IMR-90 (cell line): ENCODE data around the gene TFAP2E. TPM values are rescaled to one million over a fixed set of nuclear protein-coding genes. Genes with fewer than 3 reads are reported as not detected.
A peak's percentile ranks its signal among the peaks of the same experiment; 100 is the strongest.

Source experiments
- ATAC-seq: fragments of 200-7000 bp; cut with Tn5 transposase; 2 replicates; pipeline ENCODE4 v1.9.1; 2020; ENCODE audit warnings: low read depth, mild to moderate bottlenecking, moderate library complexity
- BruUV-seq: library from RNA; stranded (reverse); fragments of 400-500 nt; replicated peaks from 2 replicates; lab custom pipeline; 2021; lab: Mats Ljungman, UMichigan
- CTCF ChIA-PET: fragments of 300-600 bp; formaldehyde crosslinking; extraction: SDS; loops from one replicate; lab custom pipeline; 2021; ENCODE audit warnings: antibody characterized with exemption; lab: Yijun Ruan, JAX
- POLR2A ChIA-PET: fragments of 300-600 bp; sonication (Branson Sonifier 250); formaldehyde crosslinking; loops from one replicate; lab custom pipeline; 2022; ENCODE audit warnings: antibody characterized with exemption; ENCODE audit not compliant: unreplicated experiment; lab: Charles Lee
- DNase-seq: peaks from one replicate; pipeline ENCODE4 v3.0.0; 2013
- H2AFZ ChIP-seq: replicated peaks from 2 replicates; pipeline ENCODE3; 2013; ENCODE audit warnings: low read length, mild to moderate bottlenecking; ENCODE audit not compliant: poor library complexity
- H2AK5ac ChIP-seq: 2 replicates; pipeline ENCODE4 v1.6.1; 2013; ENCODE audit warnings: low read depth, low read length, inconsistent platforms
- H2AK9ac ChIP-seq: replicated peaks from 2 replicates; pipeline ENCODE3; 2013; ENCODE audit warnings: mild to moderate bottlenecking, low read depth, low read length, moderate library complexity; ENCODE audit not compliant: poor library complexity
- H2BK120ac ChIP-seq: 2 replicates; pipeline ENCODE4 v1.6.1; 2013; ENCODE audit warnings: low read depth, low read length, inconsistent platforms
- H2BK15ac ChIP-seq: 3 replicates; pipeline ENCODE4 v1.6.1; 2013; ENCODE audit warnings: low read depth, low read length, inconsistent platforms
- H2BK20ac ChIP-seq: 2 replicates; pipeline ENCODE4 v1.6.1; 2013; ENCODE audit warnings: low read depth, mild to moderate bottlenecking, inconsistent platforms, low read length, moderate library complexity
- H2BK5ac ChIP-seq: 2 replicates; pipeline ENCODE4 v1.6.1; 2013; ENCODE audit warnings: mild to moderate bottlenecking, low read depth, low read length, inconsistent platforms; ENCODE audit not compliant: poor library complexity, severe bottlenecking
- H3K14ac ChIP-seq: replicated peaks from 2 replicates; pipeline ENCODE4 v1.6.1; 2013; ENCODE audit warnings: low read depth, low read length, inconsistent platforms
- H3K18ac ChIP-seq: 2 replicates; pipeline ENCODE4 v1.6.1; 2013; ENCODE audit warnings: low read depth, low read length, control low read depth
- H3K23ac ChIP-seq: 2 replicates; pipeline ENCODE4 v1.6.1; 2013; ENCODE audit warnings: low read depth, low read length, inconsistent platforms
- H3K27ac ChIP-seq: 2 replicates; pipeline ENCODE4 v1.5.1; 2013; ENCODE audit warnings: mild to moderate bottlenecking, control low read depth, low read length; ENCODE audit not compliant: insufficient read depth
- H3K27me3 ChIP-seq: 2 replicates; pipeline ENCODE4 v1.6.1; 2013; ENCODE audit warnings: low read length; ENCODE audit not compliant: control insufficient read depth, insufficient read depth
- H3K36me3 ChIP-seq: 2 replicates; pipeline ENCODE4 v1.6.1; 2013; ENCODE audit warnings: low read length, mixed read lengths; ENCODE audit not compliant: control insufficient read depth, insufficient read depth
- H3K4ac ChIP-seq: 2 replicates; pipeline ENCODE4 v1.6.1; 2013; ENCODE audit warnings: low read depth, low read length, inconsistent platforms
- H3K4me1 ChIP-seq: 2 replicates; pipeline ENCODE4 v1.6.1; 2013; ENCODE audit warnings: low read length, mixed read lengths; ENCODE audit not compliant: control insufficient read depth, insufficient read depth
- H3K4me2 ChIP-seq: 2 replicates; pipeline ENCODE4 v1.6.1; 2013; ENCODE audit warnings: low read depth, mild to moderate bottlenecking, control low read depth, low read length, moderate library complexity
- H3K4me3 ChIP-seq: 2 replicates; pipeline ENCODE4 v1.5.1; 2013; ENCODE audit warnings: low read depth, mild to moderate bottlenecking, control low read depth, low read length, moderate library complexity; ENCODE audit not compliant: insufficient read depth
- H3K56ac ChIP-seq: 2 replicates; pipeline ENCODE4 v1.6.1; 2013; ENCODE audit warnings: low read length, inconsistent platforms; ENCODE audit not compliant: insufficient read depth; ENCODE audit errors: extremely low read depth
- H3K79me1 ChIP-seq, 2 experiments: 2 replicates each; pipeline ENCODE4 v1.6.1; 2013; ENCODE audit warnings: low read length in 2 of 2, inconsistent platforms in 1 of 2, low read depth in 1 of 2
- H3K9ac ChIP-seq: 2 replicates; pipeline ENCODE4 v1.6.1; 2013; ENCODE audit warnings: low read depth, low read length, control low read depth
- H3K9me1 ChIP-seq: 2 replicates; pipeline ENCODE4 v1.6.1; 2013; ENCODE audit warnings: low read length, inconsistent platforms; ENCODE audit not compliant: insufficient read depth
- H3K9me3 ChIP-seq: 2 replicates; pipeline ENCODE4 v1.6.1; 2013; ENCODE audit warnings: low read length; ENCODE audit not compliant: control insufficient read depth, insufficient read depth
- H4K20me1 ChIP-seq: 2 replicates; pipeline ENCODE4 v1.6.1; 2013; ENCODE audit warnings: low read length, inconsistent platforms; ENCODE audit not compliant: insufficient read depth
- H4K5ac ChIP-seq: 2 replicates; pipeline ENCODE4 v1.6.1; 2013; ENCODE audit warnings: mild to moderate bottlenecking, low read depth, low read length, control low read depth
- H4K8ac ChIP-seq, 2 experiments: 2 replicates each; pipeline ENCODE4 v1.6.1; 2013; ENCODE audit warnings: low read depth in 2 of 2, low read length in 2 of 2, control low read depth in 1 of 2, inconsistent platforms in 1 of 2
- H4K91ac ChIP-seq: 2 replicates; pipeline ENCODE4 v1.6.1; 2013; ENCODE audit warnings: low read depth, low read length, inconsistent platforms; ENCODE audit not compliant: insufficient read depth
- BHLHE40 ChIP-seq: fragments of 150-350 bp; IDR thresholded peaks from 2 replicates; pipeline ENCODE4 v1.6.1; 2016; ENCODE audit warnings: mild to moderate bottlenecking, low read depth, low read length
- CEBPB ChIP-seq: IDR thresholded peaks from 2 replicates; pipeline ENCODE4 v1.6.1; 2012; ENCODE audit warnings: low read depth, low read length, improper control_type of control experiment
- FOS ChIP-seq: fragments of 150-350 bp; IDR thresholded peaks from 2 replicates; pipeline ENCODE4 v1.6.1; 2016; ENCODE audit warnings: low read depth, low read length
- MAFK ChIP-seq: IDR thresholded peaks from 2 replicates; pipeline ENCODE4 v1.6.1; 2012; ENCODE audit warnings: low read depth, low read length, improper control_type of control experiment
- MAZ ChIP-seq: IDR thresholded peaks from 2 replicates; pipeline ENCODE4 v1.6.1; 2012; ENCODE audit warnings: low read depth, mild to moderate bottlenecking, low read length, improper control_type of control experiment, moderate library complexity, borderline replicate concordance
- MXI1 ChIP-seq: IDR thresholded peaks from 2 replicates; pipeline ENCODE4 v1.6.1; 2012; ENCODE audit warnings: low read depth, mild to moderate bottlenecking, low read length, moderate library complexity, borderline replicate concordance
- NFE2L2 ChIP-seq: fragments of 150-350 bp; IDR thresholded peaks from 2 replicates; pipeline ENCODE4 v1.6.1; 2016; ENCODE audit warnings: low read depth, mild to moderate bottlenecking, low read length
- POLR2A ChIP-seq: IDR thresholded peaks from 2 replicates; pipeline ENCODE4 v1.6.1; 2012; ENCODE audit warnings: mild to moderate bottlenecking, low read depth, low read length
- RAD21 ChIP-seq: IDR thresholded peaks from 2 replicates; pipeline ENCODE4 v1.6.1; 2012; ENCODE audit warnings: low read length, improper control_type of control experiment
- RCOR1 ChIP-seq: IDR thresholded peaks from 2 replicates; pipeline ENCODE4 v1.6.1; 2012; ENCODE audit warnings: mild to moderate bottlenecking, low read length, improper control_type of control experiment; ENCODE audit not compliant: insufficient replicate concordance
- RFX5 ChIP-seq: IDR thresholded peaks from 2 replicates; pipeline ENCODE4 v1.8.0; 2012; ENCODE audit warnings: low read depth, mild to moderate bottlenecking, low read length, moderate library complexity
- USF2 ChIP-seq: fragments of 150-350 bp; IDR thresholded peaks from 2 replicates; pipeline ENCODE4 v1.6.1; 2017; ENCODE audit warnings: mild to moderate bottlenecking, antibody characterized with exemption, low read length, low read depth
- WGBS, 2 experiments: methylation state at CpG; one replicate each; pipeline versions ENCODE4 v1.1.5 to v1.1.7; 2013; ENCODE audit warnings: missing lambda C conversion rate in 2 of 2; ENCODE audit not compliant: insufficient read length in 1 of 2; ENCODE audit errors: extremely low coverage in 2 of 2; 5-methylcytosine and 5-hydroxymethylcytosine counted together
- dilution Hi-C: fragments of 300-500 bp; cut with HindIII; formaldehyde crosslinking; loops from one replicate; pipeline ENCODE4 v1.14.3; 2018; ENCODE audit warnings: low sequenced_read_pairs; ENCODE audit not compliant: unreplicated experiment
- in situ Hi-C: fragments of 300-500 bp; cut with MboI; formaldehyde crosslinking; loops from 3 replicates; pipeline ENCODE4 v1.14.3; 2019; ENCODE audit warnings: low sequenced_read_pairs, inconsistent platforms, mixed read lengths
- intact Hi-C: fragments of 100-400 bp; cut with micrococcal nuclease; formaldehyde crosslinking; loops from 2 replicates; pipeline ENCODE4 v1.10.0; 2022
- polyA plus RNA-seq, 3 experiments: library from polyadenylated mRNA; depleted of rRNA; stranded (reverse); fragments of >200 nt; gene quantifications; 2 replicates each; pipeline ENCODE4 v1.2.3, GENCODE V29; 2012; ENCODE audit warnings: low replicate concordance in 1 of 3
- total RNA-seq: library from RNA; depleted of rRNA; stranded (reverse); fragments of >200 nt; gene quantifications from 2 replicates; pipeline ENCODE4 v1.2.3, GENCODE V29; 2012

TFAP2E gene
- total and polyA plus RNA-seq, 2 of the 4 experiments (the other 2 are of a cell fraction): under 0.01 to 0.19 TPM

GRCh38 chr1:35560256-35561225, 12.6 kb upstream of the TFAP2E start:
- H3K36me3 ChIP-seq: peaks cover 34% of the 10 kb centered on the region
- H3K56ac ChIP-seq: no peak overlapping the region
- H3K27me3 ChIP-seq: no peaks in the 10 kb centered on the region
- peaks cover 7% of the 10 kb centered on the region for H3K4me1 ChIP-seq
- ChIA-PET CTCF (interaction anchor here (1.3 kb wide), 1 partner anchor 110 kb away, joined by 4 read pairs; no protein-coding TSS in a partner anchor), POLR2A (no interaction called here)
- H2BK5ac ChIP-seq: no peak overlapping the region
- H2BK20ac ChIP-seq: no peak overlapping the region
- WGBS, 2 experiments: 62% methylated on average over 25 of the region's 44 CpGs; no CpG with 5 or more reads in 1 of the 2 experiments
- no peak overlapping the region for H3K4me3 ChIP-seq
- intact Hi-C loops: no loop called here
- no peak overlapping the region for H3K23ac ChIP-seq
- H3K79me1 ChIP-seq: peaks cover 12 to 51% of the 10 kb centered on the region in 2 experiments
- ATAC-seq (no peak), DNase-seq (no peak)
- no peak overlapping the region for H2BK15ac ChIP-seq
- no peak overlapping the region for H4K91ac ChIP-seq
- H2AFZ ChIP-seq: no peak overlapping the region
- H2AK5ac ChIP-seq: no peak overlapping the region
- no peak overlapping the region for H4K5ac ChIP-seq
- no peak overlapping the region for H3K27ac ChIP-seq
- no peak overlapping the region for H3K4ac ChIP-seq
- BruUV-seq: no TSS peak
- H3K18ac ChIP-seq: no peak overlapping the region
- H3K9ac ChIP-seq: no peak overlapping the region
- no peak overlapping the region for H4K8ac ChIP-seq
- H4K20me1 ChIP-seq: peaks cover 48% of the 10 kb centered on the region
- H3K4me2 ChIP-seq: no peak overlapping the region
- no peak overlapping the region for H3K14ac ChIP-seq
- peak overlapping the region; percentile 33 for H2AK9ac ChIP-seq
- peaks cover under 1% of the 10 kb centered on the region for H3K9me1 ChIP-seq
- TF ChIP-seq MAFK: no peak
- TF ChIP-seq FOS: no peak
- no peak for TF ChIP-seq RCOR1
- TF ChIP-seq MAZ: no peak
- TF ChIP-seq RAD21: no peak
- no peak for TF ChIP-seq NFE2L2
- TF ChIP-seq BHLHE40: no peak
- TF ChIP-seq USF2: no peak
- no peak for TF ChIP-seq MXI1
- TF ChIP-seq RFX5: no peak
- TF ChIP-seq CEBPB: no peak
- TF ChIP-seq POLR2A: no peak
- dilution Hi-C loops: no loop called here
- in situ Hi-C loops: loop anchor here (5.0 to 10.0 kb wide), 2 partner anchors 108 to 366 kb away; partner anchors contain the start of gene SFPQ
- H2BK120ac ChIP-seq: no peak overlapping the region
- H3K9me3 ChIP-seq: no peaks in the 10 kb centered on the region
